ENCODE measurements around the gene ACSL1. TPM values are rescaled to one million over a fixed set of nuclear protein-coding genes. Genes with fewer than 3 reads are reported as not detected.

Gene ACSL1
- polyA plus RNA-seq, 1 experiment = 8.1 TPM

DNA sequence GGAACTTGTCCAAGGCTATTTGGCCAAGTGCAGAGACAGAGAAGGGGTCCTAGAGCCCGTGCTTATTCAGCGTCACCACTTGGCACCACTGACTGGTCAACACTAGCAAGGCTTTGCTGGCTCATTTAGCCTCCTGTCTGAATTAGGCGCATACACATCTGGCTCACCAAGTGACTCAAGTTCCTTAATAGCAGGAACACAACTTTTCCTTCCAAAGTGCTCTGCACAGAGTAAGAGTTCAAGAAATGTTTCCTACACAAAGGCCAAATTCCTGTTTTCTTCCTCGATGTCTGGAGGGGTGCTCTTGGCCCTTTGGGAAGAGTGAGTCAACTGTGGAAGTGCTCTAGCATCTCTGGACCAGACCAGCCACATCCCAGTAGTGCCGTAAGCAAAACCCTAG lies 65.1 kb downstream of the ACSL1 start:
- DNase-seq (ENCODE audit: low read depth) = no peak
- Histone ChIP-seq H3K4me3 (ENCODE audit: low read depth, low read length) (no peak overlapping the region), H3K36me3 (ENCODE audit: control insufficient read depth, insufficient read depth, low read length) (no peaks in the 10 kb centered on the region), H3K27me3 (ENCODE audit: control insufficient read depth, insufficient read depth, low read length) (no peaks in the 10 kb centered on the region)
- TF ChIP-seq, protein P1, sequence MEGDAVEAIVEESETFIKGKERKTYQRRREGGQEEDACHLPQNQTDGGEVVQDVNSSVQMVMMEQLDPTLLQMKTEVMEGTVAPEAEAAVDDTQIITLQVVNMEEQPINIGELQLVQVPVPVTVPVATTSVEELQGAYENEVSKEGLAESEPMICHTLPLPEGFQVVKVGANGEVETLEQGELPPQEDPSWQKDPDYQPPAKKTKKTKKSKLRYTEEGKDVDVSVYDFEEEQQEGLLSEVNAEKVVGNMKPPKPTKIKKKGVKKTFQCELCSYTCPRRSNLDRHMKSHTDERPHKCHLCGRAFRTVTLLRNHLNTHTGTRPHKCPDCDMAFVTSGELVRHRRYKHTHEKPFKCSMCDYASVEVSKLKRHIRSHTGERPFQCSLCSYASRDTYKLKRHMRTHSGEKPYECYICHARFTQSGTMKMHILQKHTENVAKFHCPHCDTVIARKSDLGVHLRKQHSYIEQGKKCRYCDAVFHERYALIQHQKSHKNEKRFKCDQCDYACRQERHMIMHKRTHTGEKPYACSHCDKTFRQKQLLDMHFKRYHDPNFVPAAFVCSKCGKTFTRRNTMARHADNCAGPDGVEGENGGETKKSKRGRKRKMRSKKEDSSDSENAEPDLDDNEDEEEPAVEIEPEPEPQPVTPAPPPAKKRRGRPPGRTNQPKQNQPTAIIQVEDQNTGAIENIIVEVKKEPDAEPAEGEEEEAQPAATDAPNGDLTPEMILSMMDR (IDR thresholded peaks at IDR 0.05; ENCODE audit: insufficient read depth, low read depth, low read length) = no peak
- POLR2A ChIA-PET = no interaction called here
- CTCF ChIA-PET = no interaction called here

DNA sequence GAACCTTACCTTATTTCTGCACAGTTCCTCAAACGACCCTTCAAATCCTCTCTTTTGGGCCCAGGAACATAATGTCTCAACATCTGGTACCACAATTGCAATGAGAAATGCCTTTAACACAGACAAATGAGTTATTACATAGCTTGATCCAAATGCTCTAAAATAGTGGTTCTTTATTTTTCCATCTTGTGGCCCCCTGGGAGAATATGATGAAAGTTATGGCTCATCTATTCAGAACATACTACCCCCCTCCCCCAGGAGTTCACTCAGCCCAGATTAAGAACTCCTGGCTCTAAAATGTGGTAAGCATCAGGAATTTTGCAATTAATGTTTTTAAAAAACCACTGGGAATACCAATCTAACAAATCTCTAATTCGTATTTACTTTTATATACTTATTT lies 68.0 kb downstream of the ACSL1 start:
- Histone ChIP-seq H3K4me3 (ENCODE audit: low read depth, low read length) (no peak overlapping the region), H3K36me3 (ENCODE audit: control insufficient read depth, insufficient read depth, low read length) (no peaks in the 10 kb centered on the region), H3K27me3 (ENCODE audit: control insufficient read depth, insufficient read depth, low read length) (no peaks in the 10 kb centered on the region)
- CTCF ChIA-PET = interaction anchor here (0.8 to 1.4 kb wide), 2 partner anchors 11 to 12 kb away, joined by 3 to 6 read pairs; no protein-coding TSS in a partner anchor
- TF ChIP-seq, protein P1 (IDR thresholded peaks at IDR 0.05; ENCODE audit: insufficient read depth, low read depth, low read length) = no peak
- POLR2A ChIA-PET = interaction anchor here (0.6 kb wide), 1 partner anchor 56 kb away, joined by 3 read pairs; no protein-coding TSS in a partner anchor
- DNase-seq (ENCODE audit: low read depth) = no peak

DNA sequence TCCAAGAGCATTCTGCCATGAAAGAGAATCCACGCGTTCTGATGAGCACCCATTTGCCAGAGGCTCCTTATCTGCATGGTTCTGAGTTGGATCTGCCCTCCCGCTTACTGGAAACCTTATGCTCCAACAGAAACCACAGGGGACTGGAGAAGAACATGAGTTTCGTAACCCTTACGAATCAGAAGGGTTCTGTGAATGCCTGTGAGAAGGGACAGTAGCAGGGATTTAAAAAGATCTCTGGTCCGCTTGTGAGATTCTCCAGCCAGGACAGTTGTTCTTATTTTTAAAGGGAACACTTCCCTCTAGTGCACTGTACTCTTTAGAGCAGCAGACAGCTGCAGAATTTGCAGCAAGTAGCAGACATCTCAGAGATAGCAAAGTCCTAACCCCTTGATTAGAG lies 69.4 kb downstream of the ACSL1 start:
- POLR2A ChIA-PET = no interaction called here
- TF ChIP-seq, protein P1 (IDR thresholded peaks at IDR 0.05; ENCODE audit: insufficient read depth, low read depth, low read length) = no peak

DNA sequence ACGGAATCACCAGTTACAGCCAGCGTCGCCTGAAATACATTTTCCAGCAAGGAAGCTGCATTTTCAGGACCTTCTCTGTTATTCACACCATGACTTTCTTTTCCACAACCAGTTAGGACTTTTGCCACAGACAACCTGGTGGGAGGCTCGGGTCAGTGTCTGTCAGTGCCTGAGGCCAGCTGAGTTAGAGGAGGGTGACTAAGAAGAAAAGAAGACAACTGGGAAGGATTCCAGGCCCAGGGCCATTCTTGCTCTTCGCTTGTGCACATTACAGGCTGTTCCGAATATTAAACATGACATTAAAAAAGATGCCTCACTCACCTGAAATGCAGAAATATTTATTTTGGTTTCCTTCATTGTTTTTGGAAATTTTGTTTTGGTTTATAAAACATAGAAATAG lies 70.5 kb downstream of the ACSL1 start:
- no peak for DNase-seq (ENCODE audit: low read depth)
- H3K27me3 ChIP-seq (ENCODE audit: control insufficient read depth, insufficient read depth, low read length) = no peaks in the 10 kb centered on the region
- TF ChIP-seq, protein P1 (IDR thresholded peaks at IDR 0.05; ENCODE audit: insufficient read depth, low read depth, low read length) = no peak
- H3K4me3 ChIP-seq (ENCODE audit: low read depth, low read length) = no peak overlapping the region
- CTCF ChIA-PET = no interaction called here
- no peaks in the 10 kb centered on the region for H3K36me3 ChIP-seq (ENCODE audit: control insufficient read depth, insufficient read depth, low read length)
- POLR2A ChIA-PET = no interaction called here

More for the DNA sequence above, 69.4 kb downstream of the ACSL1 start:
- CTCF ChIA-PET = interaction anchor here (0.8 kb wide), 1 partner anchor 11 kb away, joined by 3 read pairs; no protein-coding TSS in a partner anchor
- DNase-seq (ENCODE audit: low read depth) = no peak
- H3K27me3 ChIP-seq (ENCODE audit: control insufficient read depth, insufficient read depth, low read length) = no peaks in the 10 kb centered on the region
- H3K4me3 ChIP-seq (ENCODE audit: low read depth, low read length) = no peak overlapping the region
- H3K36me3 ChIP-seq (ENCODE audit: control insufficient read depth, insufficient read depth, low read length) = no peaks in the 10 kb centered on the region

DNA sequence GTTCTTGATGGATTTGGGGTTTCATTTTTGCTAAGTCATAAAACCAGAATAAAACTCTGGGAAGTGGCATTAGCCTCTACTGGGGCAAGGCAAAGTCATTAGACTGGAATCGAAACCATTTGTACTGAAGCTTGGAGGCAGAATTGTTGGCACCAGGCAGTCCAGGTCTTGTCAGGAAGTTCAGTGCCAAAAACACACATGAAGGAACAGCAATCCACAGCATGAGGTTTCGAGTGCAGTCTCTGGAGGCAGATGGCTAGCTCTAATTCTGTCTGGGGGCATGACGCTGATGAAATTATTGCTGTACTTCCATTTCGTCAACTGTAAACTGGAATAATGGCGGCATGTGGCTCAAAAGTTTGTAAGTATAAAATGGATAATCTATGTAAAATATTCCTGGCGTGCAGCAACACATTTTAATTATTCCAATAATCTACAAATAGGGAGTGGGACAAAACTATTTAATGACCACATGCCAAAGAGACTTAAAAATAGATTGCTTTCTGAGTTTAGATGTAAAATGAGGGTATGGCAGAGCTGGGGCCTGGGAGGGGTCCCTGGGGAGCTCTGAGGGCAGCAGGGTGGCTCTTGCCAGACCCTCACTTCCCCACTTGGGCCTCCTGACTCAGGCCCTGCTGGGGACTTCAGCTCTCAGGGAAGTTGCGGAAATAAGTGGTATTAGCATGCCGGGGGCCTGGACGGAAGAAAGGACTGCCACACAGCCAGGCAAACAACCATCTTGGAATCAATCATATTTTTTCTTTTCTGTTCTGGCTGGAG lies 73.1 kb downstream of the ACSL1 start:
- POLR2A ChIA-PET = no interaction called here
- DNase-seq (ENCODE audit: low read depth) = no peak
- no peak overlapping the region for H3K4me3 ChIP-seq (ENCODE audit: low read depth, low read length)
- CTCF ChIA-PET = no interaction called here
- no peaks in the 10 kb centered on the region for H3K27me3 ChIP-seq (ENCODE audit: control insufficient read depth, insufficient read depth, low read length)
- H3K36me3 ChIP-seq (ENCODE audit: control insufficient read depth, insufficient read depth, low read length) = no peaks in the 10 kb centered on the region
- TF ChIP-seq, protein P1 (IDR thresholded peaks at IDR 0.05; ENCODE audit: insufficient read depth, low read depth, low read length) = no peak

All from BJ (cell line).